IPS-18c (cell line): ENCODE measurements around the gene HELLS.

Source experiments
- H3K4me3 ChIP-seq: 2 replicates; pipeline ENCODE4 v1.7.0; 2013; ENCODE audit warnings: low read depth, mild to moderate bottlenecking, low read length, moderate library complexity; ENCODE audit not compliant: insufficient read depth
- H3K9me3 ChIP-seq: one replicate; pipeline ENCODE4 v1.6.1; 2013; ENCODE audit warnings: mild to moderate bottlenecking, low read length, moderate library complexity; ENCODE audit not compliant: control insufficient read depth, insufficient read depth

The HELLS gene

DNA sequence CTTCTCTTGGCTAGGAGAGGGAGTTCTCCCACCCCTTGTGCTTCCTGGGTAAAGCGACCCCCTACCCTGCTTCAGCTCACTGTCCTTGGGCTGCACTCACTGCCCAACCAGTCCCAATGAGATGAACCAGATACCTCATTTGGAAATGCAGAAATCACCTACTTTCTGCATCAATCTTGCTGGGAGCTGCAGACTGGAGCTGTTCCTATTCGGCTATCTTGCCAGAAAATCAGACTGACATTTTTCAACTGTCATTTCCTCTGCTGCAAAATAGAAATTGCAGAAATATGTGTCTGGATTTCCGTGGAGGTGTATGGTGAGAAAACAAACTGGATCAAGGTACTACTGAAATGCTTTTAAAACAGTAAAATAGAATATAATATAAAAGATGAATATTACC lies 95.0 kb downstream of the HELLS start:
- H3K9me3 ChIP-seq = no peaks in the 10 kb centered on the region
- no peak overlapping the region for H3K4me3 ChIP-seq

DNA sequence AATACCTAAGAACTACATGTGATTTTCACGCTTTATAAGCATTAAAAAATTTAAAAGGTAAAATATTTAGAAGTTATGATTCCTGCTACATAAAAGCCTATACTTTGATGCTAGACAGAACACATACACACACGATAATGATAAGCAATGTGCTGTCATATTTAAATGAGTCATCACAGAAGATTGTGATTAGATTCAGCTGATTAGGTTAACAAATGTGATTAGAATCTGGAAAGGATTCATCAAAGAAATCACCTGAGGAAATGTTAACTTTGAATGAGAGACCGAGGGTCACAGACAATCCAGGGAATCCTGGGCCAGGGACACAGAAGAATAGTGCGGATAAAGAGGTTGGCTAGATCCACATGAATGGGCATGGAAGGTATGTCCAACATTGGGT lies 95.9 kb downstream of the HELLS start:
- Histone ChIP-seq H3K4me3 (no peak overlapping the region), H3K9me3 (no peaks in the 10 kb centered on the region)

DNA sequence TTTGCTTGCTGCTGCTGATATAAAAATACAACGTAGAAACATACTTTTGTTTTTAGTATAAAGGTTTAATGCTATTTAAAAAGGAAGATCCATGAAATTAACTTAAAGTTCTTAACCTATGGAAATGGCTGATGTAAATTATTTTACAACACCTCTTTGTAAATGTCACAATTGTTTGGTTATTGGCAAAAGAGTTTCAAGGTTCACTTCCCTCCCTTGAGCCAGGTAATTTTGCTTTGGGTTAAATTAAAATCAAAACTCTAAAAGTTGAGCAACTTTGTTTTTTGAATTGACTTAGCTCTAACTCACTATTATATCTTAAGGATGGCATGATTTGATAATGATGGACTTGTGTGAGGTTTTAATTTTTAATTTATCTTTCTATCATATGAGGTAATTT lies 98.8 kb downstream of the HELLS start:
- no peak overlapping the region for H3K4me3 ChIP-seq
- H3K9me3 ChIP-seq = no peaks in the 10 kb centered on the region

DNA sequence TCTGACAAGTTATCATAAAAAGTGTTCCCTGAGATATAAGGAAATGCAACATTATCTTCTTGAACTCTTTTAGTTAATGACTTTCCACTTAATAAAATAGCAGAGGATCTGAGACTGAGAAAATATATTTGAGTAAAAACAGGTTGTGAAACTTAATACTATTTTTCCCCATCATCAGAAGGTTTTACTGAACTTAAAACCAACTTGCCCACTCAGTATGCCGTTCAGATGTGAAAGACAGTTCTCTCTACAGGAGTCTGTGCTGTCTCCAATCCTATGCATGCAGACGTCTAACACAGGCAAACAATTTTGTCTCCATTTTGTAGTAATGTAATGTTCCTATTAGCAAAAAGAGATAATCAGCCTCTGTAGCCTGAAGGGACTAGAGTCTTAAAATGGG lies 99.7 kb downstream of the HELLS start:
- H3K4me3 ChIP-seq = no peak overlapping the region
- no peaks in the 10 kb centered on the region for H3K9me3 ChIP-seq
